ENCODE measurements around the gene MSLN. TPM values are rescaled to one million over a fixed set of nuclear protein-coding genes. Genes with fewer than 3 reads are reported as not detected.

The MSLN gene
- total and polyA plus RNA-seq, 10 donors = 0.22 to 1.1 (median 0.41) TPM; not detected in 4

DNA sequence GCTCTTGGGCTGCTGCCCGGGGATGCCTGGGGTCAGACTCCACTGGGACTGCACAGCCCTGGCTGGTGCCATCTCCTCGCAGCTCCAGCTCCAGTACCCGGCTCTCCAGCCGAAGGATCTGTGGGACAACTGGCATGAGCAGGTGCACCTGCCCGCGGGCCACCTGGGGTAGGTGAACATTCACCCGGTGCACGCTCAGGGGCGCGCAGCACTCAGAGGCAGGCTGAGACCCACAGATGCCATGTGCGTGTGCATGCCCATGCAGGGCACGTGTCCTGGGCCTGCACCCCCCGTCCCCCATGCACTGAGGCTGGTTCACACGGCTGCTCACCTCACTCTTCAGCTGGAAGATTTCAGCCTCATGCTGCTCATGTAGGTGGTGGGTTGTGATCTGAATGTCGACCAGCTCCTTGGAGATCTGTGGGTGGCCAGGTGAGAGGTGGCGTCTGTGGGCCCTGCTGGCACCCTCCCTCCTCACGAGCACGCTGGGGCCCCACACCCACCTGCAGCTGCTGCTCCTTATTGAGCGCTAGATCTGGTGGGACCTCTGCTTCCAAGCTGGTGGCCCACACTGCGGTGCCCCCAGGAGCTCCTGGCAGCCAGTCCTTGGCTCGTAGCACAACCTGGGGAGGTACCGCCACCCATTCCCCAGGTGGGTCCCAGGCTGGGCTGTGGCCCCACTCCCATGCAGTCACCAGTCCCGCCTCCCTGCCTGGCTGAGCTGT is 34.9 kb upstream of the MSLN start:
- Histone ChIP-seq H3K9me3 (no peaks in the 10 kb centered on the region), H3K4me3 (peak overlapping the region in 1 of 8 donors; percentile 83), H3K36me3 (peaks cover 0 to 28% (median 0%) of the 10 kb centered on the region in 6 donors), H3K27me3 (replicated peaks in 1 of 7) (peaks cover 0 to 42% (median 18%) of the 10 kb centered on the region in 7 donors), H3K27ac (peak overlapping the region in 2 of 8 donors; percentile 86 to 90), H3K4me1 (peaks cover 14 to 73% (median 53%) of the 10 kb centered on the region in 6 donors)
- intact Hi-C loops (cut with DNase I; ENCODE audit: low total_unique reads) = no loop called here
- TF ChIP-seq POLR2AphosphoS5 (IDR thresholded peaks at IDR 0.05) = peak in 2 of 3 donors; percentile 27 to 32
- TF ChIP-seq POLR2A (IDR thresholded peaks at IDR 0.05) = no peak
- TF ChIP-seq, protein P1, sequence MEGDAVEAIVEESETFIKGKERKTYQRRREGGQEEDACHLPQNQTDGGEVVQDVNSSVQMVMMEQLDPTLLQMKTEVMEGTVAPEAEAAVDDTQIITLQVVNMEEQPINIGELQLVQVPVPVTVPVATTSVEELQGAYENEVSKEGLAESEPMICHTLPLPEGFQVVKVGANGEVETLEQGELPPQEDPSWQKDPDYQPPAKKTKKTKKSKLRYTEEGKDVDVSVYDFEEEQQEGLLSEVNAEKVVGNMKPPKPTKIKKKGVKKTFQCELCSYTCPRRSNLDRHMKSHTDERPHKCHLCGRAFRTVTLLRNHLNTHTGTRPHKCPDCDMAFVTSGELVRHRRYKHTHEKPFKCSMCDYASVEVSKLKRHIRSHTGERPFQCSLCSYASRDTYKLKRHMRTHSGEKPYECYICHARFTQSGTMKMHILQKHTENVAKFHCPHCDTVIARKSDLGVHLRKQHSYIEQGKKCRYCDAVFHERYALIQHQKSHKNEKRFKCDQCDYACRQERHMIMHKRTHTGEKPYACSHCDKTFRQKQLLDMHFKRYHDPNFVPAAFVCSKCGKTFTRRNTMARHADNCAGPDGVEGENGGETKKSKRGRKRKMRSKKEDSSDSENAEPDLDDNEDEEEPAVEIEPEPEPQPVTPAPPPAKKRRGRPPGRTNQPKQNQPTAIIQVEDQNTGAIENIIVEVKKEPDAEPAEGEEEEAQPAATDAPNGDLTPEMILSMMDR (IDR thresholded peaks at IDR 0.05 in 8 of 11, conservative IDR thresholded peaks at IDR 0.05 in 3 of 11) = no peak
- DNase-seq = peak; percentile 76
- 75 to 100% (median 81%) methylated on average over 1 to 23 of the region's 23 CpGs for WGBS, 5 donors

- Histone ChIP-seq H3K4me1 (peaks cover 14 to 68% (median 50%) of the 10 kb centered on the region in 6 donors), H3K9me3 (no peaks in the 10 kb centered on the region), H3K4me3 (peak overlapping the region in 6 of 8 donors; percentile 30 to 83 (median 57)), H3K27me3 (replicated peaks in 1 of 7) (peaks cover 0 to 42% (median 18%) of the 10 kb centered on the region in 7 donors), H3K27ac (peak overlapping the region in 4 of 8 donors; percentile 73 to 90 (median 82)), H3K36me3 (peaks cover 0 to 33% (median under 1%) of the 10 kb centered on the region in 6 donors)
- 20 to 60% (median 31%) methylated on average over 2 to 9 of the region's 9 CpGs for WGBS, 5 donors
- TF ChIP-seq POLR2A (IDR thresholded peaks at IDR 0.05) = no peak
- TF ChIP-seq, protein P1 (IDR thresholded peaks at IDR 0.05 in 8 of 11, conservative IDR thresholded peaks at IDR 0.05 in 3 of 11) = no peak
- TF ChIP-seq POLR2AphosphoS5 (IDR thresholded peaks at IDR 0.05) = no peak
- intact Hi-C loops (cut with DNase I; ENCODE audit: low total_unique reads) = no loop called here
- DNase-seq = no peak
Measured at GRCh38 chr16:726188-726437, 34.4 kb upstream of the MSLN start.

DNA sequence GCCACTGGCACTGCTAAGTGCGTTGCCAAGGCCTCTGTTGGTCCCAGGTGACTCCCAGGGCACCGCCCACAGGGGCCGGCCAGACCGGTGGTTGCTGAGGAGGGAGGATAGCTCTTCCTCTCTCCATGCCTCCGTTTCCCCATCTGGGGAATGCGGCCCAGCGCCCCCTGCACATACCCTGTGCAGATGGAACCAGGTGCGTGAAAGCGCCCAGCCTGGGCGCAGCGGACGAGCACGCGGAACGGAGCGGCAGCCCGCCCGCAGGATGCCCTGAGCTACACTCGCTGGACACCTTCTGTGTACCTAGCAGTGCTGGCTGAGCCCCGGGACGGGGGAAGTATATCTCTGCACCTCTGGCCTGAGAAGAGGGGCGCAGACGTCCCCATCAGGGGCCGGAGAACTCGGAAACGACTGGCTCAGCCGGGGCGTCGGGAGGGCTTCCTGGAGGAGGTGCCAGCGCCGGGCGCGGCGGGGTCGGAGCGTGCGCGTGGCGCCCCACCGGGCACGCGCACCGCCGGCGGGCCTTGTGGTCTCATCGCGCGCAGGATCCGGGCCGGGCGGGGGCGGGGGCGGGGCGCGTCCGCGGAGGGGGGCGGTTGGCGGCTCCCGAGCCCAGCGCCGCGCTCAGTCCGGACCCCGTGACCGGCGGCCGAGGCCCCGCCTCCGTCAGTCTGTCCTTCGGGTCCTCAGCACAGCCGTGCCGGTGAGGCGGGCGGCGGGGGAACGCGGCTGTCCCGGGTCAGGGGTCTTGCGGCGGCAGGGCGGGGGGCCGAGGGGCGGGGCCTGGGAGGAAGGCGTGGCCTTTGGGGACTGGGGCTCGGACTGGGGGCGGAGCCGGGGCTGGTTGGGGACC is 33.9 kb upstream of the MSLN start, which contains the start of the genes CCDC78 and HAGHL:
CCDC78 (minus strand) TSS at position 6 of the 853 bp plus-strand sequence. CDS start 76 bp downstream, outside the sequence.
HAGHL (plus strand) TSS at position 669 of the 853 bp plus-strand sequence. CDS start 404 bp downstream, outside the sequence.
- Histone ChIP-seq H3K4me3 (peak within 1 kb of the TSS; percentile 49 to 83 (median 60)), H3K27me3 (replicated peaks in 1 of 7) (peaks cover 0 to 42% (median 18%) of the 10 kb centered on the region in 7 donors), H3K9me3 (no peaks in the 10 kb centered on the region), H3K27ac (peak within 1 kb of the TSS; percentile 9 to 90 (median 70)), H3K36me3 (peaks cover 0 to 39% (median 4%) of the 10 kb centered on the region in 6 donors), H3K4me1 (peaks cover 11 to 63% (median 46%) of the 10 kb centered on the region in 6 donors)
- 0 to 6% (median 2%) methylated on average over 13 to 88 of the region's 88 CpGs for WGBS, 5 donors
- intact Hi-C loops (cut with DNase I; ENCODE audit: low total_unique reads) = no loop called here
- TF ChIP-seq, protein P1 (IDR thresholded peaks at IDR 0.05 in 8 of 11, conservative IDR thresholded peaks at IDR 0.05 in 3 of 11) = no peak
- TF ChIP-seq POLR2AphosphoS5 (IDR thresholded peaks at IDR 0.05) = peak in 2 of 3 donors; percentile 39 to 56
- DNase-seq = peak; percentile 93

All from spleen (tissue), 11 donors.